Heart left ventricle (tissue), 16 donors: Measurements from ENCODE around the gene C2orf76. TPM values are rescaled to one million over a fixed set of nuclear protein-coding genes. Genes with fewer than 3 reads are reported as not detected.

Source experiments
- ATAC-seq, 4 donors: fragments of 200-7000 bp; cut with Tn5 transposase; one replicate each; pipeline ENCODE4 v1.9.1; 2020 to 2022; ENCODE audit warnings: moderate library complexity in 4 of 4, mild to moderate bottlenecking in 3 of 4, moderate number of reproducible peaks in 1 of 4
- DNase-seq, 5 donors: peaks; one replicate each; pipeline ENCODE4 v3.0.0-alpha.2; 2020
- H3K27ac ChIP-seq, 12 donors: fragments of 200-600 bp; sonication (generic) in 4 of 12; one replicate each; pipeline versions ENCODE4 v1.5.0 to v1.8.0; 2016 to 2022; ENCODE audit warnings: mild to moderate bottlenecking in 2 of 12
- H3K27me3 ChIP-seq, 9 donors: fragments of 200-600 bp; sonication (generic) in 2 of 9; one replicate each; pipeline versions ENCODE4 v1.5.1 to v1.8.0; 2016 to 2022; ENCODE audit warnings: mild to moderate bottlenecking in 3 of 9
- H3K36me3 ChIP-seq, 9 donors: fragments of 200-600 bp; sonication (generic) in 2 of 9; one replicate each; pipeline versions ENCODE4 v1.5.0 to v1.8.0; 2018 to 2022; ENCODE audit warnings: mild to moderate bottlenecking in 2 of 9
- H3K4me1 ChIP-seq, 12 donors: fragments of 200-600 bp; sonication (generic) in 4 of 12; one replicate each; pipeline versions ENCODE4 v1.5.0 to v1.8.0; 2016 to 2022; ENCODE audit warnings: mild to moderate bottlenecking in 3 of 12
- H3K4me3 ChIP-seq, 12 donors: fragments of 200-600 bp; sonication (generic) in 4 of 12; one replicate each; pipeline versions ENCODE4 v1.5.0 to v1.8.0; 2017 to 2022; ENCODE audit warnings: mild to moderate bottlenecking in 9 of 12, moderate library complexity in 4 of 12
- H3K9me3 ChIP-seq, 12 donors: fragments of 200-600 bp; sonication (generic) in 4 of 12; one replicate each; pipeline versions ENCODE4 v1.5.0 to v1.8.0; 2016 to 2022; ENCODE audit warnings: mild to moderate bottlenecking in 1 of 12
- CTCF ChIP-seq, 12 donors: fragments of 200-600 bp; sonication (generic) in 4 of 12; IDR thresholded peaks; one replicate each; pipeline versions ENCODE4 v1.5.0 to v1.8.0; 2018 to 2022; ENCODE audit warnings: antibody characterized with exemption in 12 of 12, mild to moderate bottlenecking in 5 of 12
- POLR2A ChIP-seq, 2 donors: fragments of 450-650 bp; IDR thresholded peaks; one replicate each; pipeline ENCODE4 v1.6.1; 2017; ENCODE audit warnings: antibody characterized with exemption in 2 of 2, mild to moderate bottlenecking in 2 of 2, moderate library complexity in 2 of 2
- WGBS, 4 donors: extraction: QIAGEN DNeasy Blood & Tissue Kit in 2 of 4; methylation state at CpG; one replicate each; pipeline versions ENCODE4 v1.1.5 to v1.1.7; 2013 to 2018; 5-methylcytosine and 5-hydroxymethylcytosine counted together
- intact Hi-C, 10 donors: fragments of 100-400 bp; cut with DNase I; formaldehyde crosslinking; loops; one replicate each; pipeline versions ENCODE4 v1.11.1 to v1.14.2; 2022
- polyA plus RNA-seq, 2 donors: library from polyadenylated mRNA; stranded (reverse); fragments of 200-250 nt; gene quantifications; one replicate each; pipeline ENCODE4 v1.2.3, GENCODE V29; 2013
- total RNA-seq, 9 donors: library from RNA; depleted of rRNA in 2 of 9; stranded (reverse); fragments of >200 nt in 2 of 9; fragmentation: NEBNext Ultra II Directional in 3 of 9; extraction: Animal tissue kit (Norgen Biotek cat#: 25700) in 3 of 9; gene quantifications; one replicate each; pipeline versions ENCODE4 v1.1.0 to v1.2.4, GENCODE V29; 2016 to 2023
- donor health status: ischemic (EF 13 %, LVEDD 7.1; RV severe dilation, severe dysfunction).
- donor health status: healthy with polysubstance abuse.
- donor health status: DM: no; HTN: yes; CAD: no.
- donor health status: DM: no; HTN: no; CAD: no.
- donor health status: ischemic (EF 25% LVEDD 6.9; RV normal size, moderate dysfunction).
- donor health status: ischemic (EF 25% LVEDD 5.7; RV mildly dilated, moderate dysfunction).
- donor health status: healthy.
- donor health status: DM: yes; HTN: yes; CAD: no.
- donor health status: ischemic (EF 35%, LVEDD 5.7; RV mildly dilated, moderate dysfunction).
- donor health status: nonischemic (EF 11% LVEDD 7.7; RV severe dilation, severe dysfunction).
- donor health status: DM: yes; HTN: yes; CAD: no.
- donor health status: PGD.
- donor health status: ischemic (EF 29% LVEDD 5.4; RV normal size, mild dysfunction).
- donor health status: nonischemic (EF 23%, LVEDD 6.1; RV moderate dilation, normal function).

The C2orf76 gene
- total and polyA plus RNA-seq, 11 donors: 1.7 to 13.8 (median 9.0) TPM

GRCh38 chr2:119291588-119292167, 75.0 kb downstream of the C2orf76 start:
- ATAC-seq: no peak
- Histone ChIP-seq H3K4me3 (no peak overlapping the region), H3K36me3 (no peaks in the 10 kb centered on the region), H3K9me3 (no peaks in the 10 kb centered on the region), H3K4me1 (peaks cover 0 to 15% (median 7%) of the 10 kb centered on the region in 12 donors), H3K27me3 (no peaks in the 10 kb centered on the region), H3K27ac (no peak overlapping the region)
- no peak for DNase-seq
- intact Hi-C loops: loop anchor here (2.0 to 10.0 kb wide), 10 partner anchors 73 to 411 kb away; no protein-coding TSS in a partner anchor
- 91 to 95% (median 93%) methylated on average over 8 of the region's 8 CpGs for WGBS, 4 donors
- no peak for TF ChIP-seq CTCF (IDR thresholded peaks at IDR 0.05)
- no peak for TF ChIP-seq POLR2A (IDR thresholded peaks at IDR 0.05)

- Histone ChIP-seq H3K9me3 (no peaks in the 10 kb centered on the region), H3K36me3 (no peaks in the 10 kb centered on the region), H3K27me3 (no peaks in the 10 kb centered on the region), H3K4me1 (peaks cover 0 to 15% (median 7%) of the 10 kb centered on the region in 12 donors), H3K4me3 (no peak overlapping the region), H3K27ac (no peak overlapping the region)
- peak; percentile 49 to 97 (median 92) for TF ChIP-seq CTCF (IDR thresholded peaks at IDR 0.05)
- TF ChIP-seq POLR2A (IDR thresholded peaks at IDR 0.05): no peak
- peak; percentile 68 to 93 (median 89) for DNase-seq
- ATAC-seq: peak; percentile 29 to 95 (median 90)
- intact Hi-C loops: loop anchor here (2.0 to 10.0 kb wide), 10 partner anchors 72 to 410 kb away; no protein-coding TSS in a partner anchor
- 38 to 66% (median 46%) methylated on average over 15 of the region's 15 CpGs for WGBS, 4 donors
Measured at GRCh38 chr2:119290859-119291587, 75.6 kb downstream of the C2orf76 start.

GRCh38 chr2:119289642-119290041, 77.0 kb downstream of the C2orf76 start:
- DNase-seq (no peak), ATAC-seq (no peak)
- H3K4me3 ChIP-seq: no peak overlapping the region
- peaks cover 0 to 15% (median 7%) of the 10 kb centered on the region in 12 donors for H3K4me1 ChIP-seq
- no peaks in the 10 kb centered on the region for H3K9me3 ChIP-seq
- 88 to 96% (median 94%) methylated on average over 6 of the region's 6 CpGs for WGBS, 4 donors
- TF ChIP-seq POLR2A (IDR thresholded peaks at IDR 0.05): no peak
- no peak for TF ChIP-seq CTCF (IDR thresholded peaks at IDR 0.05)
- intact Hi-C loops: loop anchor here (2.0 to 10.0 kb wide), 10 partner anchors 71 to 409 kb away; no protein-coding TSS in a partner anchor
- no peak overlapping the region for H3K27ac ChIP-seq
- no peaks in the 10 kb centered on the region for H3K27me3 ChIP-seq
- H3K36me3 ChIP-seq: no peaks in the 10 kb centered on the region

- no peak for TF ChIP-seq POLR2A (IDR thresholded peaks at IDR 0.05)
- no peak for TF ChIP-seq CTCF (IDR thresholded peaks at IDR 0.05)
- ATAC-seq: peak in 1 of 4 donors; percentile 49
- Histone ChIP-seq H3K4me1 (peaks cover 0 to 16% (median 6%) of the 10 kb centered on the region in 12 donors), H3K27ac (no peak overlapping the region), H3K4me3 (no peak overlapping the region), H3K27me3 (no peaks in the 10 kb centered on the region), H3K9me3 (no peaks in the 10 kb centered on the region), H3K36me3 (no peaks in the 10 kb centered on the region)
- 69 to 86% (median 80%) methylated on average over 11 of the region's 11 CpGs for WGBS, 4 donors
- no peak for DNase-seq
- intact Hi-C loops: loop anchor here in 1 of 10 donors (5.0 kb wide), 1 partner anchor 407 kb away; no protein-coding TSS in a partner anchor
Measured at GRCh38 chr2:119289093-119289492, 77.5 kb downstream of the C2orf76 start.
